Measurements from ENCODE around the gene CLCN6. TPM values are rescaled to one million over a fixed set of nuclear protein-coding genes. Genes with fewer than 3 reads are reported as not detected.

Gene CLCN6
- total and polyA plus RNA-seq, 2 of the 8 experiments (the other 6 are each of a cell fraction or from before 2014, with no cell fraction given): 15.7 to 26.0 TPM

DNA sequence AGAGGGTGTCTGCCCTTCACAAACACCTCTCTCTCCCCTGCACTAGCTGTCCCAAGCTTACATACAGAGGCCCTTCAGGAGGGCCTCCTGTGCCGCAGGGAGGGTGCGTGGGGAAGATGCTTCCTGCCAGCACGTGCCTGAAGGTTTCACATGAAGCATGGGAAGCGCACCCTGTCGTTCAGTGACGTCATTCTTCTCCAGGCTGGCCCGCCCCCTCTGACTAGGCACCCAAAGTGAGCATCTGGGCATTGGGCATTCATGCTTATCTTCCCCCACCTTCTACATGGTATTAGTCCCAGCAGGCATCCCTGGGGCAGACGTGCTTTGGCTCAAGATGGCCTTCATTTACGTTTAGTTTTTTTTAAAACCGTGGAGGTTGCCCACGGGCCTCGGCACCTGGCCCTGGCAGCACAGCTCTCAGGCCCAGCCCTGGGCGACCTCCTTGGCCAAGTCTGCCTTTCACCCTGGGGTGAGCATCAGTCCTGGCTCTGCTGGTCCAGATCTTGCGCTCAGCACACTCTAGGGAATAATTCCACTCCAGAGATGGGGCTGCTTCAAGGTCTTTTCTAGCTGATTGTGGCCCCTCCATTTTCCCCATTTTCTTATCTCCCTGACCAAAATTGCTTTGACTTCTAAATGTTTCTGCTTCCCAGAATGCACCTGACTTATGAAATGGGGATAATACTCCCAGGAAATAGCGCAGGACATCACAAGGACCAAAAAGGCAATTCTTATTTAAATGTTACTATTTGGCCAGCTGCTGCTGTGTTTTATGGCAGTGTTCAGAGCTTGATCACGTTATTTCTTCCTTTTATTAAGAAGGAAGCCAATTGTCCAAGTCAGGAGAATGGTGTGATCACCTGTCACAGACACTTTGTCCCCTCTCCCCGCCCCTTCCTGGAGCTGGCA is 35.5 kb downstream of the CLCN6 start:
- Histone ChIP-seq H3K9me3 (ENCODE audit: insufficient read depth in 2 of 2, low read depth in 1 of 2, low read length in 1 of 2) (no peaks in the 10 kb centered on the region), H3K56ac (replicated peaks; ENCODE audit: insufficient read length, low read depth, low read length) (no peak overlapping the region), H3K9ac (replicated peaks in 1 of 4; ENCODE audit: extremely low read depth in 1 of 4, low read depth in 3 of 4, low read length in 3 of 4) (no peak overlapping the region), H4K8ac (ENCODE audit: extremely low read depth, insufficient read depth, low read length) (no peak overlapping the region; the same call in 1 of the 2 replicates), H3K23ac (ENCODE audit: insufficient read length) (no peak overlapping the region), H3K4me3 (ENCODE audit: extremely low read depth in 1 of 4, insufficient read depth in 2 of 4, low read depth in 3 of 4, low read length in 4 of 4) (no peak overlapping the region), H2BK5ac (ENCODE audit: low read depth, low read length) (no peak overlapping the region), H2BK120ac (replicated peaks; ENCODE audit: low read depth, low read length) (no peak overlapping the region), H2BK20ac (ENCODE audit: low read length) (no peak overlapping the region), H3K4me2 (ENCODE audit: insufficient read depth in 1 of 2, low read depth in 2 of 2, low read length in 2 of 2) (no peak overlapping the region), H3K27me3 (replicated peaks in 1 of 4; ENCODE audit: control insufficient read depth in 3 of 4, extremely low read depth in 1 of 4, insufficient read depth in 3 of 4, low read length in 3 of 4) (no peaks in the 10 kb centered on the region), H3K14ac (ENCODE audit: insufficient read length) (no peak overlapping the region), H3K79me2 (ENCODE audit: control insufficient read depth in 1 of 2, insufficient read depth in 2 of 2, low read length in 2 of 2) (no peaks in the 10 kb centered on the region), H3K79me1 (ENCODE audit: low read depth, low read length) (no peaks in the 10 kb centered on the region), H3K4ac (replicated peaks; ENCODE audit: insufficient read length, low read depth, low read length) (no peak overlapping the region), H2AFZ (ENCODE audit: low read length) (no peak overlapping the region), H3K27ac (ENCODE audit: low read depth, low read length) (no peak overlapping the region), H3K36me3 (ENCODE audit: control insufficient read depth in 2 of 4, insufficient read depth in 4 of 4, low read length in 3 of 4) (peaks cover 35 to 72% (median 62%) of the 10 kb centered on the region in 4 experiments), H3K4me1 (replicated peaks in 1 of 4; ENCODE audit: control insufficient read depth in 3 of 4, insufficient read depth in 4 of 4, low read length in 3 of 4) (no peaks in the 10 kb centered on the region), H2BK12ac (ENCODE audit: low read depth, low read length) (no peak overlapping the region), H3K18ac (ENCODE audit: extremely low read depth, low read length) (no peak overlapping the region), H4K5ac (ENCODE audit: insufficient read length, low read depth, low read length) (no peak overlapping the region), H4K91ac (replicated peaks; ENCODE audit: insufficient read length, low read length) (no peak overlapping the region), H2BK15ac (ENCODE audit: low read length) (no peak overlapping the region), H3K23me2 (ENCODE audit: low read depth, low read length) (no peaks in the 10 kb centered on the region), H2AK5ac (ENCODE audit: low read depth, low read length) (no peak overlapping the region), H4K20me1 (replicated peaks in 1 of 2; ENCODE audit: control insufficient read depth in 1 of 2, insufficient read depth in 2 of 2, low read length in 2 of 2) (peaks cover 6 to 15% of the 10 kb centered on the region in 2 experiments)
- CTCF ChIA-PET (ENCODE audit: partially characterized antibody): interaction anchor here (1.0 to 8.8 kb wide), 12 partner anchors 9 to 125 kb away, joined by 3 to 67 read pairs (median 8); no protein-coding TSS in a partner anchor
- TF ChIP-seq ASH2L (IDR thresholded peaks at IDR 0.05; ENCODE audit: low read length) (no peak), POLR2AphosphoS5 (IDR thresholded peaks at IDR 0.05; ENCODE audit: low read depth, low read length) (no peak)
- FAIRE-seq (no peak), DNase-seq (ENCODE audit: low read depth in 1 of 2, low spot score in 2 of 2) (no peak)
- 92% methylated on average over 17 of the region's 17 CpGs; no CpG with 5 or more reads in 1 of the 2 experiments for WGBS, 2 experiments (ENCODE audit: extremely low coverage in 1 of 2, insufficient coverage in 1 of 2, insufficient read length in 1 of 2, insufficient replicate concordance in 2 of 2, low coverage in 1 of 2, low lambda C conversion rate in 2 of 2, missing lambda C conversion rate in 1 of 2)
- POLR2A ChIA-PET (ENCODE audit: partially characterized antibody): interaction anchor here (8.1 kb wide), 1 partner anchor 67 kb away, joined by 72 read pairs; no protein-coding TSS in a partner anchor
